Measurements from ENCODE around the gene CAP2.

- TF ChIP-seq CTCF (IDR thresholded peaks at IDR 0.05; ENCODE audit: borderline replicate concordance, extremely low read depth, low read length, poor library complexity, severe bottlenecking) (no peak), EZH2 (IDR thresholded peaks at IDR 0.05; ENCODE audit: borderline replicate concordance, low read depth, low read length, severe bottlenecking) (no peak)
Measured at GRCh38 chr6:17448165-17448564, 54.8 kb downstream of the CAP2 start.
